CD4-positive, alpha-beta T cell treated with Interleukin-17A for 1 hour (primary cell): ENCODE measurements around the gene GRP.
"Not testable (repeated sequence)": the region's sequence is repeated elsewhere in the genome, so short reads cannot be mapped to it uniquely, and the experiment has no call there.

Experiments used
- DNase-seq: peaks from one replicate; pipeline ENCODE4 v3.0.0-alpha.2; 2020

Gene GRP

DNA sequence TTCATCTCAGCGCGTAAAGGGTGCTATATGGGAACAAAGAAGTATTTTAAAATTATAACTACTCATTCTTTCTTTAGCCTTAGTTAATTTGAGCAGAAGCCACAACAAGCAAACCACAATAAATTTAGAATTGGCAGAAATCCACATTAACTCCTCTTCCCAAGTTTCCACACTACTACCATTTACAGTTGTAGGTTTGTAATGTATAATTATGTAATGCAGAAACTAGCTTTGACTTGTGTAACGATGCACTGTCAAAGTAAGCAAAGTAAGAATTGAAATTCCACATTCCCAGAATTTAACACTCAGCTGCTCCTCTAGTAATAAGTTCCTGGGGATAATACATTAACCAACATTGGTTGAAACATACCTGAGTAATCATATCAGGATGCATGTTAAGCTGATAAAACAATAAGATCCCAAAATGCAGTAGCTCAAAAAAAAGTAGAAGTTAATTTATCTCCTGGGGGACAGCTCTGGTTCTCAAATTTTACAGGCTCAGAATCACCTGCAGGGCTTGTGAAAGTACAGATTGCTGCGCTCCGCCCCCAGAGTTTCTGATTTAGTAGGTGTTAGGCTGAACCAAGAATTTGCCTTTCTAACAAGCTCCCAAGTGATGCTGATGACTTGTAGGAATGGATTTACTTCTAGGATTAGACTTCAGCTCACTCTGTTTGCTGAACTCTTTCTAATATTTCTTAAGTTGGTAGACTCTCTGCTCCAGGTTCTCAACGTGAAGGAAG, 9.9 kb downstream of the GRP start:
- DNase-seq, result no peak

DNA sequence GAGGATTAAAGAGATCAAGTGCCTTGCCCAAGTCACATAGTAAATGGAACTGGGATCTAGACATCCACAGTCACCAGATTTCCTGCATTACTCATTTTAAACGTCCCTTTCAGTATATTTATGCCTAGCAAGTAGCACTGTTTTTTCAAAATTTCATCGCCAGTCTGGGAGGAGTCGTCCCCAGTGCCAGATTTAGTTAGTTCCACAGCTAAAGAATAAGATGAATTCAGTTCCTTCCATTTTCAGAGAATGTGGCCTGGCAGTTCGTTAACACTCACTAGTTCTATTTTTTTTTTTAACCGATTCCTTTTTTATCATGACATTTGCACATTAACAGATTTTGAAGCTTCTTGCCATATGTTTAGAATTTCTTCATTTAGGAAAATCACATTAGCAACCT, 11.2 kb downstream of the GRP start:
- no peak for DNase-seq

DNA sequence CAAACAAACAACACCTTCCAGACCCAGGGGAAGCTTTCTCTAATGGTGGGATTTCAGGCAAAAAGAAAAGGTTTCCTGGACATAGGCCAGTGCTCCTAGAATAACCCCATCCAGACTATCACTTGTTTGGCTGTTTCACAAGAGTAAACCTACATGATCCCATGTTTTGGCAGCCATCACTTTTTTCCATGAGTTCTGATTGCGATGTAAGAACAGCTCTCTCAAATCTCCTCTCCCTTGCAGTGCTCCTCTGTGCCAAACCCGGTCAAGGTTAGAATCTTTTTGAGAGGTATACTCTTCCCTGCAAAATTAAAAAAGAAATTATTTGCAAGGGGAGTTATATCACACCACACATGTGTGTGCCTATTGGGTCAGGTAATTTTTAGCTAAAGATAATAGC, 11.9 kb downstream of the GRP start:
- no peak for DNase-seq

DNA sequence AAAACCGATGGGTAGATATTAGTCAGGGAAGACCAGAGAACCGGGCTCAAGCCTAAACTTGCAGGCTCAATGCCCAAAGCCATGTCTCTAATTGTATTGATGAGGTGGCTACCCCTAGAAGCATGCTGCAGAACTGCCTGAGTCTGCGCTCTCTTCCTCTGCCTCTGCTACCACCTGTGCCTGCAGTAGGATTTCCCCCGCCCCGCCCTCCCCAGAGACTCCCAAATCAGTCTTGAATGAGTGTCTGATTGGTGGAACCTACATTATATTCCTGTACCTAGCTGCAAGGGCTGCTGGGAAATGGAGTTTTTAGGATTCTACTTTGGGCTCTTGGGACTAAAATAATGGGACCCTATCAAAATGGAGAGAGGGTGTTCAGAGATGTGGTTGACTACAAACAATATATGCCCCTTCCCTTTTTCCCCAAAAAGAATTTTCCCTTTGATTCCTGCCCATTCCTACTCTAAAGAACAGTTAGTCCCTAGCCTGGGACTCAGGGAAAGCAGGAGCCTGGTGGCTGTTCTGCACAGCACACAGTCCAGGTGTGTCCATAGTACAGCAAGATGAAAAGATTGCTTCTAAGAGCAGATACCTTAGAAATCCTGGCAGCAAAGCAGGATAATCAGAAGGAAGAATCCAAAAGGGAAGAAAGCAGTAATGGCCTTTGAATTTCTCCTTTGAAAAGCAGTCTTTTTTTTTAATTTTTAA, 12.5 kb downstream of the GRP start:
- DNase-seq, result no peak

DNA sequence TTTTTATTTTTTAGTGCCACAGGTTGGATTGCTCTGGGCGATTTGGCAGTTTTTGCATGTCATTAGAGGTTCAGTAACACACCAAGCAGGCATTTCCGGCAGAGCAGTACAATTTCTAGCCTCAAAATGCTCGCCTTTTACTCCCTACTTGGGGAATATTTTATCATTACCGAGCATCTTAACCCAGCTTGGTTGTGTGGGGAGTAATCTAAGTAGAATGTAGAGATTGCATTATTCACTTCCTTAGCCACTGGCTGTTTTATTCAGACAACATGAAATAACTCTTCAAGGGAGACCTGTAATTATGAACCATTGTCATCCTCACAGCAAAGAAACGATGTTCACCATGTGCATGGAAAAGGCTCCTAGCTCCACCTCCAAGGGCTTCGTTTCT, 13.1 kb downstream of the GRP start:
- no peak for DNase-seq

DNA sequence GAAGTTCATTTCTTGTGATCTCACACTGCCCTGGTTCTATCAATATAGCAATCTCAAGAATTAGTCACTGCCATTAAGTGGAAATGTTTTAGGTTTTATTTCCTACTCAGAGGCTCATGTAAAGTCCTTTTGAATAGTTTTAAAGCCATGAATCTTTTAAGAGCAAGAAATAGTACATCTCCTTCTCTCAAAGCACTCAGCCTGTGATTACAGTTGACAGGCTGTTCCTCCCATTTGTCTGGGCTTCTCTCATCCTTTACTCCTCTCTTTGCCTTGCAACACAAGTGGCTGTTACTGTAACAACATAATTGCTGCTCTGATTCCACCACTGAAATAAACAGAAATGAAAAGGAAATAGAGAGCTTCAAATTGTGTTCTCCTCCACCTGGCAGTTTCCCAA, 18.4 kb downstream of the GRP start:
- no peak for DNase-seq

DNA sequence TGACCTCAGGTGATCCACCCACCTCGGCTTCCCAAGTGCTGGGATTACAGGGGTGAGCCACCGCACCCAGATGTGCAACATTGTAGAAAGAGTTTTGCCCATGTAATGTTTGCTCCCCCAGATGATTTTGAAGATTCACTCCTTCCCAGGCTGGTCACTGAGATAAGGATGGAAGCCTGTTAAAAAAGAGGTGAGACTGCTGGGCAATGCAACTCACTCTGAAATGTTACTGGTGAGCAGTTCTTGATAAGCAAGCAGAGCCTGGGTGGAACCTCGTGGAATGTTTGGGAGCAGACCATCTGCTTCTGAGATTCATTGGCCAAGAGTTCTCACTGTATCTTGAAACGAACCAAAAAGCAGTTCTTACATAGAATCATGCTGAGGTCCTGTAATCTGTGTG, 19.7 kb downstream of the GRP start:
- no peak for DNase-seq

GRCh38 chr18:59242906-59243305, 22.9 kb downstream of the GRP start:
- no peak for DNase-seq

DNA sequence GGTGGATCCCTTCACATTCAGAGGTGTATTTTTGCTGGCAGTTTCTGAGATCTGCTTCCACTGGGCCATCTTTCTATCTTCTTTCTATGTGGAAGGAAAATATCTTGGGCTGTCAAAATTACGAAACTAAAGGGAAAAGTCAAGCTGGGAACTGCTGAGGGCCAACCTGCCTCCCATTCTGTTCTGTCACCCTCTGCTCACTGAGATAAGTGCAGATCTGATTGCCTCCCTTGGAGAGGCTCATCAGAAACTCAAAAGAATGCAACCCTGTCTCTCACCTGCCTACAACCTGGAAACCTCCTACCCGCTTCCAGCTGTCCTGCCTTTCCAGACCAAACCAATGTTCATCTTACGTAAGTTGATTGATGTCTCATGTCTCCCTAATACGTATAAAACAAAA, 26.8 kb downstream of the GRP start:
- no peak for DNase-seq

- peak; percentile 17 for DNase-seq
Measured at GRCh38 chr18:59249199-59249774, 29.3 kb downstream of the GRP start.

- DNase-seq, result not testable (repeated sequence)
Measured at GRCh38 chr18:59255491-59255890, 35.5 kb downstream of the GRP start.

- DNase-seq, result not testable (repeated sequence)
Measured at GRCh38 chr18:59261842-59262241, 41.9 kb downstream of the GRP start.

GRCh38 chr18:59262243-59262642, 42.3 kb downstream of the GRP start:
- not testable (repeated sequence) for DNase-seq

DNA sequence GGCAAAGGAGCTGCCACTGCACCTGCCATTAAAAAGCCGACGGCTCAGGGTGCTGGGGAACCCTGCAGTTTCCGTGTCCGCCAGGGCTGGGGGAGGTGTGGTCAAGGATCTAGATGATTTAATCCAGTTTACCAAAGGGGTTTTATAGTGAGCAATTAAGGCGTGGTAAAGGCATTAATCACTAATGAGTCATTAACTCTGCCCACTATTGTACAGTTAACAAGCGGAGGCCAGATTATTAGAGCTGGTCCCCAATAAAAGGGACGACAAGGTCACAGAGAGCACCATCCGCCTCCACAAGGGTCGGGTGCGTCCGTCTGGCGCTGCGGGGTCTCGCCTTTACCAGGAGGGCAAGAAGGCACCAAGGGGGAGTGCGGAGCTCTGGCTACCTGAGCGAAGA, 43.7 kb downstream of the GRP start:
- no peak for DNase-seq

- DNase-seq, result no peak
Measured at GRCh38 chr18:59264121-59264571, 44.2 kb downstream of the GRP start.

DNA sequence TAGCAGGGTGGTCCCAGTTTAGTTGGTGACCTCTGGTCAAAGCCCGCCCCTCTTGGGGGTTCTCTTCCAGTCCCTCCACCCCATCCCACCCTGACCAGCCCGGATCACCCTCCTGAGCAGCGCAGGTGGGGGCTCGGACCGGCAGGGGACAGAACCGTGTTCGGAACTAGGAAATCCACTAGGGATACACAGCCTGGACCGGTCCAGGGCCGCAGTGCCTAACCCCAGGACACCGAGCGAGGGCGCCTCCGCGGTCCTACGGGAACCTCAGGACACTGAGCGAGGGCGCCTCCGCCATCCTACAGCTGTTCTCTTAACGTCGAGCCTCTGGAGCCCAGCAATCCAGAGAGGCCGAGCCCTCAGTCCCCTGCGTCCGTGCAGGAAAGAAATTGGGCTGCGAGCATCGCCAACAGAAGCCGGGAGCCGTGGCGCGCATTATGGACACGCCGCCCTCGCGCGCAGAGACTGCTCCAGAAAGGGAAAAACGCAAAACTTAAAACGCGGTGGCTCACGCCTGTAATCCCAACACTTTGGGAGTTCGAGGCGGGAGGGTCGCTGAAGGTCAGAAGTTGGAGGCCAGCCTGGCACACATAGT, 44.8 kb downstream of the GRP start:
- DNase-seq, result no peak

DNA sequence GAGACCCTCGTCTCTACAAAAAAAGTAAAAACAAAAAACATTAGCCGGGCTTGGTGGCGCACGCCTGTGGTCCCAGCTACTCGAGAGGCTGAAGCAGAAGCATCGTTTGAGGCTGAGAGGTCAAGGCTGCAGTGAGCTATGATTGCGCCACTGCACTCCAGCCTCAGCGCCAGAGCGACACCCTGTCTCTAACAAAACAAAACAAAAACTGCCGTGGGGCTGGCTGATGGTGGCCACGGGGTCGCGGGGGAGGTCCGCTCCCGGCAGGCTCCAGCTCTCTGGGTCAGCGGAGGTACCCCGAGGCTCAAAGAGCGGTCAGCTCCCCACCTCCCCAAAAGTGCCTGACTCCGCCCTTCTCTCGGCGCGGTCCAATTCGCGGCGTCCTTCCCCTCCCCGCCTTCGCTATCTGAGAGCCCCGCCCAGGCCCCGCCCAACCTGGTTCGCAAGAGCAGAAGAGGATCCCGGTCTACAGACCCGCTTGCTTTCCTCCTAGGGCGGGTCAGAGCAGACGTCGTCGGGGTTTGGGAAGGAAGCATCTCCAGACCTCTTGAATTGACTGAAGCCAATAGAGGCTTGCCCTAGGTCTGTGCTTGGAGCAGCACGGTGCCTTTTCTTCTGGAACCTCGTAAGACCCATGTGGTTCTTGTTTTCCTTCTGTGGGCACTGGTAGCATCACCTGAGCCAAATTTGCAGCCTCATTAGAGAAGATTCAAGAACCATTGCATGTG, 45.5 kb downstream of the GRP start:
- no peak for DNase-seq

- DNase-seq, result no peak
Measured at GRCh38 chr18:59265974-59266369, 46.0 kb downstream of the GRP start.

DNA sequence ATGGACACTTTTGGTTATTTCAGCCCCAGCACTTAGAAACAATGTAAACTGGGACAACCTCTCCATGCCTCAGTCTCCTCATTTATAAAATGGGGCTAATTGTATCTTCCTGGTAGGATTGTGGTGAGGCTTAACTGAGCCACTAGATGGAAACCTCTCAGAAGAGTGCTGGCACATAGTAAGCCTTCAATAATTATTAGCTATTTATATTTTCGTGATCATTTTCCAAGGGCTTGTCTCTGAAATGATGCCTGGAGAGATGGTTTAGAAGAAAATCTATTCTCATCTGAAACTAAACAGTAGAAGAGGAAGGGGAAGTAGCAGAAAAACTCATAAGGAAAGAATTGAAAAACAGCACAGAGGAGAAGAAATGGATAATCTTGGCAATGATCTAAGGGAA, 46.5 kb downstream of the GRP start:
- DNase-seq, result no peak

DNA sequence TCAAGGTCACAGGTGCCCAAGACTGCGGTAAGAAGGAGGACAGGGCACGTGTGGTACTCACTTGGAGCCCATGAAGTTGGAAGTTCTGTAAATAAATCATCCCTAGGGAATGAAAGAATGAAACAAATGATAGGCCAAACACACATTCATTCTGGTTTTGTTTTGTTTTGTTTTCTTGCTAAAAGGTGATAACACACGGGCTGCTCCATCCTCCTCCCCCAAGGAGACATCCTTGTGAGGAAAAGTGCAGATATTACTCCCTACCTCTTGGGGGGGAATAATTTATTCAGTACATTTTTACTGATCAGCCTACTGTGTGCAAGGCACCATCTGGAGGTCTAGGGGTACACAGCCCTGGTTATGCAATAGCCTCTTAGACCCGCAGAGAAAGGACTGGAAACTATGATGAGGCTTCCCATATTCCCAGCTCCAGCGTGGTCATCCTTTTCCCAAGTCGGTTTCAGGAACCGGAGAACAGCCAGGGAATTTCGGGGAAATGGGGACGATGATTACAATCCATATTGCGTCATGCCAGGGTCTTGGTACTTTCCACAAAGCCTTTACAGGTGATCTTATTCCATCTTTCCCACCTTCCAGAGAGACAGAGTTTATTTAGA, 47.0 kb downstream of the GRP start:
- DNase-seq, result no peak

- no peak for DNase-seq
Measured at GRCh38 chr18:59267503-59268126, 47.7 kb downstream of the GRP start.

- DNase-seq, result no peak
Measured at GRCh38 chr18:59268127-59268720, 48.3 kb downstream of the GRP start.
